Lung (tissue), 12 donors: ENCODE results near the gene REXO1. TPM values are rescaled to one million over a fixed set of nuclear protein-coding genes. Genes with fewer than 3 reads are reported as not detected.

Experiments used
- ATAC-seq: fragments of 200-7000 bp; cut with Tn5 transposase; one replicate; pipeline ENCODE4 v1.9.1; 2020; ENCODE audit warnings: moderate number of reproducible peaks; ENCODE audit not compliant: insufficient read depth, low FRiP score
- DNase-seq, 3 donors: peaks; one replicate each; pipeline ENCODE4 v3.0.0-alpha.2; 2013 to 2017
- H3K27ac ChIP-seq, 2 donors: one replicate each; pipeline ENCODE4 v1.5.1; 2013; ENCODE audit warnings: mild to moderate bottlenecking in 2 of 2, moderate library complexity in 2 of 2, control low read depth in 1 of 2, inconsistent platforms in 1 of 2, low read depth in 1 of 2, low read length in 1 of 2
- H3K27me3 ChIP-seq, 3 donors: one replicate each; pipeline ENCODE4 v1.5.1; 2013; ENCODE audit warnings: low read length in 2 of 3; ENCODE audit not compliant: control insufficient read depth in 3 of 3, insufficient read depth in 3 of 3
- H3K36me3 ChIP-seq, 4 donors: one replicate each; pipeline ENCODE4 v1.5.1; 2013; ENCODE audit warnings: low read length in 4 of 4, mild to moderate bottlenecking in 1 of 4, moderate library complexity in 1 of 4; ENCODE audit not compliant: control insufficient read depth in 4 of 4, insufficient read depth in 4 of 4
- H3K4me1 ChIP-seq, 5 donors: one replicate each; pipeline ENCODE4 v1.5.1; 2013; ENCODE audit warnings: low read length in 5 of 5, mild to moderate bottlenecking in 2 of 5, moderate library complexity in 1 of 5; ENCODE audit not compliant: control insufficient read depth in 5 of 5, insufficient read depth in 5 of 5
- H3K4me3 ChIP-seq: one replicate; pipeline ENCODE4 v1.5.1; 2013; ENCODE audit warnings: mild to moderate bottlenecking, control low read depth, moderate library complexity
- H3K9ac ChIP-seq, 2 donors: one replicate each; pipeline ENCODE4 v1.5.1; 2013; ENCODE audit warnings: low read length in 2 of 2, control low read depth in 1 of 2; ENCODE audit not compliant: insufficient read depth in 1 of 2
- H3K9me3 ChIP-seq, 4 donors: one replicate each; pipeline ENCODE4 v1.5.1; 2013; ENCODE audit warnings: low read length in 3 of 4, mild to moderate bottlenecking in 1 of 4, moderate library complexity in 1 of 4; ENCODE audit not compliant: control insufficient read depth in 4 of 4, insufficient read depth in 3 of 4
- WGBS, 2 donors: extraction: QIAGEN DNeasy Blood & Tissue Kit; methylation state at CpG; one replicate each; pipeline ENCODE4 v1.1.7; 2013; 5-methylcytosine and 5-hydroxymethylcytosine counted together
- polyA plus RNA-seq, 2 donors: library from polyadenylated mRNA; stranded (reverse); fragments of 200-250 nt; gene quantifications; one replicate each; pipeline ENCODE4 v1.2.1, GENCODE V29; 2013
- total RNA-seq, 2 donors: library from RNA; depleted of rRNA in 1 of 2; stranded (reverse); fragments of >200 nt in 1 of 2; gene quantifications; one replicate each; pipeline ENCODE4 v1.2.1, GENCODE V29; 2014 to 2021
- TF ChIP-seq, protein P1 (sequence below): IDR thresholded peaks from 2 replicates; pipeline ENCODE4 v1.5.1; 2012; ENCODE audit warnings: mild to moderate bottlenecking; ENCODE audit errors: control extremely low read depth, extremely low read depth
- donor health status: control.
- donor health status: control.
- donor health status: Bipolar disorder and iron deficiency.
- donor health status: healthy.
- donor health status: DM: yes; HTN: yes; CAD: no.

The REXO1 gene
- total and polyA plus RNA-seq, 4 donors: 15.6 to 40.3 (median 27.2) TPM

DNA sequence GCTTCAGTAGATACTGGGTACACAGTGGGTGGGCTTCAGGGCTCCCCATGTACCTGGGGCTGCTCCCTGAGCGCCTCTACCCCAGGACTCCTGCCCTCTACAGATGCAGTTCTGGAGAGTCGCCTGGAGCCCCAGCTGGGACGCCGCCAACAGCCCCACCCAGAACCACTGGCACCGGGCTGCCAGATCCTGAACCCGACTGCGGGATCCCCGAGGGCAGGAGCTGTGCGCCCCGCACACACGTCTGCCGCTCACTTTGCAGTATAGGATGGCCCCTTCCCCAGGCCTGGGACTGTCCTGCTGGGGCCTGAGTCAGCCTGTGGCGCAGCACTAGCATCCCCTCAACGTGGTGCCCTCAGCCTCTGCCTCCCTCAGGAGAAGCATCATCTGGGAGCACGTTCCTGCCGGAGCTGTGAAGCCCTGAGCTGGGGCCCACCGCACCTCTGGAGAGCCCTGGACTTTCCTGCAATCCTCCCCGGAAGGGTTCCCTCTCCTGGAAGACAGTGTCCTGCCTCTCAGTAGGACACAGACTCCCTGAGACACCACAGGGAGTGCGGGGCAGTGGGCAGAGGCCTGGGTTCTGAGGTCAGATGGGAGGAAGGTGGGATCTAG, 3.7 kb downstream of the REXO1 start:
- Histone ChIP-seq H3K27ac (no peak overlapping the region), H3K9me3 (no peaks in the 10 kb centered on the region), H3K4me3 (no peak overlapping the region), H3K27me3 (no peaks in the 10 kb centered on the region), H3K36me3 (peaks cover 0 to 7% (median 1%) of the 10 kb centered on the region in 4 donors), H3K4me1 (peaks cover 8 to 38% (median 12%) of the 10 kb centered on the region in 5 donors), H3K9ac (no peak overlapping the region)
- TF ChIP-seq, protein P1, sequence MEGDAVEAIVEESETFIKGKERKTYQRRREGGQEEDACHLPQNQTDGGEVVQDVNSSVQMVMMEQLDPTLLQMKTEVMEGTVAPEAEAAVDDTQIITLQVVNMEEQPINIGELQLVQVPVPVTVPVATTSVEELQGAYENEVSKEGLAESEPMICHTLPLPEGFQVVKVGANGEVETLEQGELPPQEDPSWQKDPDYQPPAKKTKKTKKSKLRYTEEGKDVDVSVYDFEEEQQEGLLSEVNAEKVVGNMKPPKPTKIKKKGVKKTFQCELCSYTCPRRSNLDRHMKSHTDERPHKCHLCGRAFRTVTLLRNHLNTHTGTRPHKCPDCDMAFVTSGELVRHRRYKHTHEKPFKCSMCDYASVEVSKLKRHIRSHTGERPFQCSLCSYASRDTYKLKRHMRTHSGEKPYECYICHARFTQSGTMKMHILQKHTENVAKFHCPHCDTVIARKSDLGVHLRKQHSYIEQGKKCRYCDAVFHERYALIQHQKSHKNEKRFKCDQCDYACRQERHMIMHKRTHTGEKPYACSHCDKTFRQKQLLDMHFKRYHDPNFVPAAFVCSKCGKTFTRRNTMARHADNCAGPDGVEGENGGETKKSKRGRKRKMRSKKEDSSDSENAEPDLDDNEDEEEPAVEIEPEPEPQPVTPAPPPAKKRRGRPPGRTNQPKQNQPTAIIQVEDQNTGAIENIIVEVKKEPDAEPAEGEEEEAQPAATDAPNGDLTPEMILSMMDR: no peak
- ATAC-seq: no peak
- 79 to 87% methylated on average over 19 of the region's 19 CpGs for WGBS, 2 donors
- no peak for DNase-seq

DNA sequence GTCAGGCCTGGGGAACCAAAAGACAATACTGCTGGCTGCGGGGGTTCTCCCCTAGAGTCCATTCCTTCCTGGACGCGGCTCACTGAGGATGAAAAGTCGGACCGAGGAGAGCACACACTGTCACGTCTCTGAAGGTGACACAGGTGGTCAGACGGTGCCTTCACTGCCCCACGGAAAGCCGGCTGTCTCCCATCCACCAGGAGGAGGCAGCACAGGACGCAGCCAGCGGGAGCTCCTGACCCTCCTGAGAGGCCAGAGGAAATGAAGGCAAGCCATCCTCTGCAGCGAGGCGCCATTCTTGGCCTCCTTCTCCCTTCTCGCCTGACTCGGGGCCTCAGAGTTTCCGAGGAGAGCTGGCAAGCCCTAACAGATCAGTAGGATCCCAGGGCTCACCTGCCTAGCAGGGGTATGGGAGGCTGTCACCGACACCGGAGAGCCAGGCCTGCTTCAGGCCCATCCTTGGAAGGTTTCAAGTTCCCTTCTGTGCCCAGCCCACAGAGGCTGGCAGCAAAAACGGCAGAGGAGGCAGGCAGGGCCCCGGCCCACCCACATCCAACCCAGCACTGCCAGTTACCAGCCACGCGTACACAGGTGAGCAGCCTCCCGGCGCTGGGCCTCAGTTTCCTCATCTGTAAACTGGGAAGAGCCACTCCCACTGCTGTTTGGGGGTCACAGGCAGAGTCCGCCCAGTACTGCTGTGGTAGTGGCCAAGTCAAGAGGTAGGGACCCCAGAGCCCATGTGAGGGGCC, 4.5 kb downstream of the REXO1 start:
- H3K27me3 ChIP-seq: no peaks in the 10 kb centered on the region
- DNase-seq (no peak), ATAC-seq (no peak)
- WGBS, 2 donors: 77 to 84% methylated on average over 25 of the region's 25 CpGs
- H3K36me3 ChIP-seq: peaks cover 0 to 10% (median 1%) of the 10 kb centered on the region in 4 donors
- H3K9ac ChIP-seq: no peak overlapping the region
- TF ChIP-seq, protein P1: no peak
- H3K4me3 ChIP-seq: no peak overlapping the region
- H3K9me3 ChIP-seq: no peaks in the 10 kb centered on the region
- H3K4me1 ChIP-seq: peaks cover 8 to 39% (median 12%) of the 10 kb centered on the region in 5 donors
- no peak overlapping the region for H3K27ac ChIP-seq

DNA sequence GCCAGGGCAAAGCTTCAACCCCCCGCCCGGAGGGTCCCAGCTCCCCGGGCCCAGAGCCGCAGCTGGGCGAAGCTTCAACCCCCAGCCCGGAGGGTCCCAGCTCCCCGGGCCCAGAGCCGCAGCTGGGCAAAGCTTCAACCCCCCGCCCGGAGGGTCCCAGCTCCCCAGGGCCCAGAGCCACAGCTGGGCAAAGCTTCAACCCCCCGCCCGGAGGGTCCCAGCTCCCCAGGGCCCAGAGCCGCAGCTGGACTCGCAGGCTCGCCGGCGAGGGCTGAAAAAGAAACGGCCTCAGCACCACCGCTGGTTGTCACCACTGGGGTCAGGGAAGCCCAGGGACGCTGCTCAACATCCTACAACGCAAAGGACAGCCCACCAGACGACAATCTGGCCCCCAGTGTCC, 5.2 kb downstream of the REXO1 start:
- no peak for DNase-seq
- peaks cover 8 to 39% (median 12%) of the 10 kb centered on the region in 5 donors for H3K4me1 ChIP-seq
- H3K9me3 ChIP-seq: no peaks in the 10 kb centered on the region
- H3K36me3 ChIP-seq: peaks cover 0 to 10% (median 1%) of the 10 kb centered on the region in 4 donors
- no peak overlapping the region for H3K4me3 ChIP-seq
- H3K27me3 ChIP-seq: no peaks in the 10 kb centered on the region
- H3K27ac ChIP-seq: no peak overlapping the region
- H3K9ac ChIP-seq: no peak overlapping the region
- no peak for ATAC-seq
- WGBS, 2 donors: 88 to 95% methylated on average over 19 to 22 of the region's 22 CpGs
- TF ChIP-seq, protein P1: no peak
